HepG2 (cell line): Measurements from ENCODE around the gene ZFAND2B. TPM values are rescaled to one million over a fixed set of nuclear protein-coding genes. Genes with fewer than 3 reads are reported as not detected.

Source experiments
- AKNA ChIP-seq: sonication (generic); formaldehyde crosslinking; IDR thresholded peaks from 2 replicates; pipeline ENCODE4 v1.4.0; 2020; ENCODE audit warnings: missing genetic modification reagents, borderline replicate concordance
- CHCHD3 ChIP-seq: sonication (generic); formaldehyde crosslinking; IDR thresholded peaks from 2 replicates; pipeline ENCODE4 v1.8.0; 2022; ENCODE audit warnings: mild to moderate bottlenecking, missing genetic modification reagents, moderate library complexity
- GTF3A ChIP-seq: sonication (generic); formaldehyde crosslinking; conservative IDR thresholded peaks from 2 replicates; pipeline ENCODE4 v1.4.0; 2020; ENCODE audit warnings: mild to moderate bottlenecking, missing genetic modification reagents
- HOXA5 ChIP-seq: sonication (generic); formaldehyde crosslinking; IDR thresholded peaks from 2 replicates; pipeline ENCODE4 v1.4.0; 2020; ENCODE audit warnings: missing genetic modification reagents
- STAT6 ChIP-seq: sonication (generic); formaldehyde crosslinking; IDR thresholded peaks from 2 replicates; pipeline ENCODE4 v1.4.0; 2020; ENCODE audit warnings: missing genetic modification reagents, mild to moderate bottlenecking, borderline replicate concordance
- U2AF1 ChIP-seq: fragments of 200-400 bp; formaldehyde crosslinking; optimal IDR thresholded peaks from 2 replicates; pipeline ENCODE3; 2017; ENCODE audit warnings: mild to moderate bottlenecking, low read depth, low read length
- U2AF2 ChIP-seq: fragments of 200-400 bp; formaldehyde crosslinking; IDR thresholded peaks from 2 replicates; pipeline ENCODE4 v1.6.1; 2017; ENCODE audit warnings: low read depth, mild to moderate bottlenecking, low read length
- ZBTB7B ChIP-seq: sonication (generic); formaldehyde crosslinking; IDR thresholded peaks from 2 replicates; pipeline ENCODE4 v1.4.0; 2020; ENCODE audit warnings: missing genetic modification reagents
- ZNF251 ChIP-seq: sonication (generic); formaldehyde crosslinking; IDR thresholded peaks from 2 replicates; pipeline ENCODE4 v1.9.0; 2021; ENCODE audit warnings: mild to moderate bottlenecking, missing genetic modification reagents
- ZNF331 ChIP-seq: sonication (generic); formaldehyde crosslinking; IDR thresholded peaks from 2 replicates; pipeline ENCODE4 v1.4.0; 2020; ENCODE audit warnings: missing genetic modification reagents
- ZNF407 ChIP-seq: sonication (generic); formaldehyde crosslinking; IDR thresholded peaks from one replicate; pipeline ENCODE4 v1.5.1; 2020; ENCODE audit warnings: mild to moderate bottlenecking, missing genetic modification reagents; ENCODE audit errors: not compliant biosample characterization
- ZNF703 ChIP-seq: sonication (generic); formaldehyde crosslinking; IDR thresholded peaks from 2 replicates; pipeline ENCODE4 v1.5.1; 2020; ENCODE audit warnings: missing genetic modification reagents, mild to moderate bottlenecking, moderate library complexity, borderline replicate concordance
- polyA plus RNA-seq, 8 experiments: library from polyadenylated mRNA; depleted of rRNA in 3 of 8; stranded (reverse) in 7 of 8; unstranded in 1 of 8; fragments of >200 nt; fragmentation: Illumina TruSeq in 4 of 8; extraction: Trizol in 4 of 8; gene quantifications; 2 replicates each; pipeline versions ENCODE4 v1.2.1 to v1.2.3, GENCODE V29; 2011 to 2016; ENCODE audit warnings: low read depth in 4 of 8, missing spikeins in 1 of 8, mixed read lengths in 1 of 8; ENCODE audit not compliant: insufficient read depth in 1 of 8
- total RNA-seq, 5 experiments: library from RNA; depleted of rRNA; stranded (reverse); fragments of >200 nt; fragmentation: Illumina TruSeq; extraction: Trizol; gene quantifications; 2 replicates each; pipeline ENCODE4 v1.2.3, GENCODE V29; 2016; ENCODE audit warnings: low read depth in 1 of 5

ZFAND2B gene
- total and polyA plus RNA-seq, 2 of the 13 experiments (the other 11 are each of a cell fraction or from before 2014, with no cell fraction given) = 53.3 to 115 TPM

- peak; percentile 72 for TF ChIP-seq ZNF407 (CRISPR knock-in tag)
- peak; percentile 60 for TF ChIP-seq ZBTB7B
- no peak for TF ChIP-seq STAT6 (CRISPR knock-in tag)
- TF ChIP-seq AKNA = no peak
- peak; percentile 81; the same call in 1 of the 2 replicates for TF ChIP-seq ZNF703 (CRISPR knock-in tag)
- TF ChIP-seq U2AF2 = no peak
- 0 out of 2 replicates have a peak, but pooled peaks have one; percentile 74 for TF ChIP-seq GTF3A (CRISPR knock-in tag)
- peak; percentile 53; the same call in 1 of the 2 replicates for TF ChIP-seq CHCHD3 (CRISPR knock-in tag)
- no peak for TF ChIP-seq ZNF251 (CRISPR knock-in tag)
- TF ChIP-seq ZNF331 (CRISPR knock-in tag) = peak; percentile 51; the same call in 1 of the 2 replicates
- 0 out of 2 replicates have a peak, but pooled peaks have one; percentile 49 for TF ChIP-seq HOXA5
- TF ChIP-seq U2AF1 = no peak
Observed at GRCh38 chr2:219253753-219254589, 47.4 kb downstream of the ZFAND2B start, which contains the start of gene TUBA4A (continued).
